HEK293 (cell line): ENCODE measurements around the gene DDX47.

Source experiments
- HOXC10 ChIP-seq: sonication (generic); formaldehyde crosslinking; IDR thresholded peaks from 2 replicates; pipeline ENCODE4 v1.8.1; 2023; ENCODE audit warnings: mild to moderate bottlenecking, missing genetic modification reagents
- INSM2 ChIP-seq: fragments of 450-650 bp; formaldehyde crosslinking; IDR thresholded peaks from 2 replicates; pipeline ENCODE4 v1.5.1; 2016; ENCODE audit warnings: missing biosample characterization, missing genetic modification characterization
- KLF8 ChIP-seq: fragments of 450-650 bp; formaldehyde crosslinking; IDR thresholded peaks from 2 replicates; pipeline ENCODE4 v1.5.1; 2016; ENCODE audit warnings: missing biosample characterization, missing genetic modification characterization
- PRDM10 ChIP-seq: fragments of 450-650 bp; formaldehyde crosslinking; IDR thresholded peaks from 2 replicates; pipeline ENCODE4 v1.5.1; 2016; ENCODE audit warnings: missing biosample characterization, missing genetic modification characterization
- SP2 ChIP-seq: fragments of 450-650 bp; formaldehyde crosslinking; IDR thresholded peaks from 2 replicates; pipeline ENCODE4 v1.5.1; 2016; ENCODE audit warnings: missing biosample characterization, missing genetic modification characterization
- ZBTB10 ChIP-seq: fragments of 450-650 bp; formaldehyde crosslinking; IDR thresholded peaks from 2 replicates; pipeline ENCODE4 v1.5.1; 2016; ENCODE audit warnings: missing biosample characterization, missing genetic modification characterization
- ZBTB17 ChIP-seq: fragments of 450-650 bp; formaldehyde crosslinking; IDR thresholded peaks from 2 replicates; pipeline ENCODE4 v1.5.1; 2016; ENCODE audit warnings: missing biosample characterization, missing genetic modification characterization
- ZBTB20 ChIP-seq: fragments of 450-650 bp; formaldehyde crosslinking; IDR thresholded peaks from 2 replicates; pipeline ENCODE4 v1.5.1; 2016; ENCODE audit warnings: missing biosample characterization, missing genetic modification characterization
- ZBTB44 ChIP-seq: fragments of 450-650 bp; IDR thresholded peaks from 2 replicates; pipeline ENCODE4 v1.5.1; 2018; ENCODE audit warnings: missing biosample characterization, mild to moderate bottlenecking, missing genetic modification characterization
- ZFP37 ChIP-seq: fragments of 450-650 bp; formaldehyde crosslinking; IDR thresholded peaks from 2 replicates; pipeline ENCODE4 v1.5.1; 2016; ENCODE audit warnings: missing biosample characterization, missing genetic modification characterization
- ZFP41 ChIP-seq: fragments of 450-650 bp; formaldehyde crosslinking; IDR thresholded peaks from 2 replicates; pipeline ENCODE4 v1.5.1; 2016; ENCODE audit warnings: missing biosample characterization, missing genetic modification characterization, borderline replicate concordance
- ZNF157 ChIP-seq: fragments of 450-650 bp; formaldehyde crosslinking; IDR thresholded peaks from 2 replicates; pipeline ENCODE4 v1.5.1; 2016; ENCODE audit warnings: missing biosample characterization, missing genetic modification characterization
- ZNF202 ChIP-seq: fragments of 450-650 bp; formaldehyde crosslinking; IDR thresholded peaks from 2 replicates; pipeline ENCODE4 v1.5.1; 2016; ENCODE audit warnings: missing biosample characterization, missing genetic modification characterization, borderline replicate concordance
- ZNF266 ChIP-seq: fragments of 450-650 bp; formaldehyde crosslinking; IDR thresholded peaks from 2 replicates; pipeline ENCODE4 v1.5.1; 2016; ENCODE audit warnings: missing biosample characterization, missing genetic modification characterization, low read depth
- ZNF274 ChIP-seq, 2 experiments: fragments of 200-500 bp in 1 of 2; fragments of 450-650 bp in 1 of 2; sonication (Bioruptor generic) in 1 of 2; formaldehyde crosslinking in 1 of 2; IDR thresholded peaks; 2 replicates each; pipeline versions ENCODE4 v1.5.1 to v1.6.1; 2014 to 2016; ENCODE audit warnings: borderline replicate concordance in 1 of 2, inconsistent platforms in 1 of 2, low read length in 1 of 2, missing biosample characterization in 1 of 2, missing genetic modification characterization in 1 of 2
- ZNF423 ChIP-seq: fragments of 450-650 bp; formaldehyde crosslinking; IDR thresholded peaks from 2 replicates; pipeline ENCODE4 v1.5.1; 2016; ENCODE audit warnings: missing biosample characterization, missing genetic modification characterization
- ZNF488 ChIP-seq: fragments of 450-650 bp; formaldehyde crosslinking; IDR thresholded peaks from 2 replicates; pipeline ENCODE4 v1.5.1; 2016; ENCODE audit warnings: missing biosample characterization, missing genetic modification characterization
- ZNF501 ChIP-seq: fragments of 450-650 bp; formaldehyde crosslinking; IDR thresholded peaks from 2 replicates; pipeline ENCODE4 v1.5.1; 2016; ENCODE audit warnings: missing biosample characterization, missing genetic modification characterization
- ZNF529 ChIP-seq: fragments of 450-650 bp; formaldehyde crosslinking; IDR thresholded peaks from 2 replicates; pipeline ENCODE4 v1.5.1; 2017; ENCODE audit warnings: missing genetic modification characterization, missing biosample characterization; ENCODE audit not compliant: insufficient replicate concordance
- ZNF664 ChIP-seq: fragments of 450-650 bp; formaldehyde crosslinking; IDR thresholded peaks from 2 replicates; pipeline ENCODE4 v1.5.1; 2016; ENCODE audit warnings: missing biosample characterization, missing genetic modification characterization
- ZNF792 ChIP-seq: fragments of 450-650 bp; formaldehyde crosslinking; IDR thresholded peaks from 2 replicates; pipeline ENCODE4 v1.5.1; 2016; ENCODE audit warnings: missing biosample characterization, missing genetic modification characterization
- ZNF837 ChIP-seq: fragments of 450-650 bp; formaldehyde crosslinking; IDR thresholded peaks from 2 replicates; pipeline ENCODE4 v1.5.1; 2016; ENCODE audit warnings: missing biosample characterization, missing genetic modification characterization
- ZSCAN4 ChIP-seq: fragments of 450-650 bp; formaldehyde crosslinking; IDR thresholded peaks from 2 replicates; pipeline ENCODE4 v1.5.1; 2017; ENCODE audit warnings: missing biosample characterization, missing genetic modification characterization

Gene DDX47

GRCh38 chr12:12786706-12787601 lies 26.2 kb upstream of the DDX47 start (continued):
- TF ChIP-seq ZSCAN4 (tag by site-specific recombination) (no peak), ZNF529 (no peak), ZFP41 (tag by site-specific recombination) (no peak), ZNF266 (tag by site-specific recombination) (no peak), PRDM10 (tag by site-specific recombination) (peak; percentile 34; the same call in 1 of the 2 replicates), ZNF157 (tag by site-specific recombination) (no peak), ZNF202 (tag by site-specific recombination) (no peak), KLF8 (no peak), ZFP37 (no peak), ZBTB44 (0 out of 2 replicates have a peak, but pooled peaks have one; percentile 15), ZNF664 (tag by site-specific recombination) (no peak), ZNF501 (0 out of 2 replicates have a peak, but pooled peaks have one; percentile 35), ZNF488 (tag by site-specific recombination) (no peak), ZNF837 (no peak), ZNF274 (IDR thresholded peaks at IDR 0.05; ENCODE audit: low read length) (no peak), ZNF274 (tag by site-specific recombination; IDR thresholded peaks at IDR 0.05; ENCODE audit: borderline replicate concordance) (no peak), INSM2 (tag by site-specific recombination) (no peak), ZNF792 (no peak), ZNF423 (tag by site-specific recombination) (peak; percentile 30; the same call in 1 of the 2 replicates), SP2 (tag by site-specific recombination) (no peak), ZBTB20 (peak; percentile 74), HOXC10 (CRISPR knock-in tag) (no peak), ZBTB10 (0 out of 2 replicates have a peak, but pooled peaks have one; percentile 24), ZBTB17 (peak; percentile 66; the same call in 1 of the 2 replicates)
